ENCODE results near the gene DCTN5. TPM values are rescaled to one million over a fixed set of nuclear protein-coding genes. Genes with fewer than 3 reads are reported as not detected.

The DCTN5 gene
- total and polyA plus RNA-seq, 2 of the 13 experiments (the other 11 are each of a cell fraction or from before 2014, with no cell fraction given): 105 to 207 TPM

DNA sequence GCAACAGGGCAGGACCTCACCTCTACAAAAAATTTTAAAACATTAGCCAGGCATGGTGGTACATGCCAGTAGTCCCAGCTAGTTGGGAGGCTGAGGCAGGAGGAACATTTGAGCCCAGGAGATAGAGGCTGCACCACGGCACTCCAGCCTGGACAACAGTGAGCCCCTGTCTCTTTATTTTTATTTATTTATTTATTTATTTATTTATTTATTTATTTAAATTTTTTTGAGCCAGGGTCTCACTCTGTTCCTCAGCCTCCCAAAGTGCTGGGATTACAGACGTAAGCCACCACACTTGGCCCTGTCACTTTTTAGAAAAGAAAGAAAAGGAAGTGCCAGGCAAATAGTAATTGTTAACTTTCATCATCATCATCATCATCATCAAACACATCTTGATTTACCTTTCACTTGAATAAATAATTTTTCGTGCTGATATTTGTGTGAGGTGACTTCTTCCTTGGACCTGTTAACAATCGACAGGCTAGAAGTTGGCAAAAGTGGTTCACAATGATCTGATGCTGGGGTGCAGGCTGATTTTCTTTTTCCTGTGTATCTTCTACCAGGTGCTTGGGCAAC, 6.7 kb upstream of the DCTN5 start:
- TF ChIP-seq, protein P1, sequence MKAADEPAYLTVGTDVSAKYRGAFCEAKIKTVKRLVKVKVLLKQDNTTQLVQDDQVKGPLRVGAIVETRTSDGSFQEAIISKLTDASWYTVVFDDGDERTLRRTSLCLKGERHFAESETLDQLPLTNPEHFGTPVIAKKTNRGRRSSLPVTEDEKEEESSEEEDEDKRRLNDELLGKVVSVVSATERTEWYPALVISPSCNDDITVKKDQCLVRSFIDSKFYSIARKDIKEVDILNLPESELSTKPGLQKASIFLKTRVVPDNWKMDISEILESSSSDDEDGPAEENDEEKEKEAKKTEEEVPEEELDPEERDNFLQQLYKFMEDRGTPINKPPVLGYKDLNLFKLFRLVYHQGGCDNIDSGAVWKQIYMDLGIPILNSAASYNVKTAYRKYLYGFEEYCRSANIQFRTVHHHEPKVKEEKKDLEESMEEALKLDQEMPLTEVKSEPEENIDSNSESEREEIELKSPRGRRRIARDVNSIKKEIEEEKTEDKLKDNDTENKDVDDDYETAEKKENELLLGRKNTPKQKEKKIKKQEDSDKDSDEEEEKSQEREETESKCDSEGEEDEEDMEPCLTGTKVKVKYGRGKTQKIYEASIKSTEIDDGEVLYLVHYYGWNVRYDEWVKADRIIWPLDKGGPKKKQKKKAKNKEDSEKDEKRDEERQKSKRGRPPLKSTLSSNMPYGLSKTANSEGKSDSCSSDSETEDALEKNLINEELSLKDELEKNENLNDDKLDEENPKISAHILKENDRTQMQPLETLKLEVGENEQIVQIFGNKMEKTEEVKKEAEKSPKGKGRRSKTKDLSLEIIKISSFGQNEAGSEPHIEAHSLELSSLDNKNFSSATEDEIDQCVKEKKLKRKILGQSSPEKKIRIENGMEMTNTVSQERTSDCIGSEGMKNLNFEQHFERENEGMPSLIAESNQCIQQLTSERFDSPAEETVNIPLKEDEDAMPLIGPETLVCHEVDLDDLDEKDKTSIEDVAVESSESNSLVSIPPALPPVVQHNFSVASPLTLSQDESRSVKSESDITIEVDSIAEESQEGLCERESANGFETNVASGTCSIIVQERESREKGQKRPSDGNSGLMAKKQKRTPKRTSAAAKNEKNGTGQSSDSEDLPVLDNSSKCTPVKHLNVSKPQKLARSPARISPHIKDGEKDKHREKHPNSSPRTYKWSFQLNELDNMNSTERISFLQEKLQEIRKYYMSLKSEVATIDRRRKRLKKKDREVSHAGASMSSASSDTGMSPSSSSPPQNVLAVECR (CRISPR knock-in tag; IDR thresholded peaks at IDR 0.05; ENCODE audit: borderline replicate concordance): no peak
- no peak for TF ChIP-seq DNMT3B (CRISPR knock-in tag; conservative IDR thresholded peaks at IDR 0.05)
- peak; percentile 53 for TF ChIP-seq CREB1 (IDR thresholded peaks at IDR 0.05)
- TF ChIP-seq CREB1 (CRISPR knock-in tag; IDR thresholded peaks at IDR 0.05): no peak
- TF ChIP-seq IKZF4 (CRISPR knock-in tag; IDR thresholded peaks at IDR 0.05; ENCODE audit: borderline replicate concordance, low read depth, not compliant biosample characterization): no peak
- 0 out of 2 replicates have a peak, but pooled peaks have one; percentile 67 for TF ChIP-seq ZC3H13 (CRISPR knock-in tag; IDR thresholded peaks at IDR 0.05)
- TF ChIP-seq SMYD3 (CRISPR knock-in tag; IDR thresholded peaks at IDR 0.05): no peak
- no peak for TF ChIP-seq ZSCAN22 (CRISPR knock-in tag; IDR thresholded peaks at IDR 0.05)
- no peak for TF ChIP-seq EZH2 (conservative IDR thresholded peaks at IDR 0.05; ENCODE audit: low read depth, low read length)
- TF ChIP-seq, protein P2, sequence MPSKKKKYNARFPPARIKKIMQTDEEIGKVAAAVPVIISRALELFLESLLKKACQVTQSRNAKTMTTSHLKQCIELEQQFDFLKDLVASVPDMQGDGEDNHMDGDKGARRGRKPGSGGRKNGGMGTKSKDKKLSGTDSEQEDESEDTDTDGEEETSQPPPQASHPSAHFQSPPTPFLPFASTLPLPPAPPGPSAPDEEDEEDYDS (CRISPR knock-in tag; IDR thresholded peaks at IDR 0.05): no peak
- no peak for TF ChIP-seq ZFYVE20 (CRISPR knock-in tag; IDR thresholded peaks at IDR 0.05; ENCODE audit: borderline replicate concordance, low read depth)

More for the DNA sequence above, 6.7 kb upstream of the DCTN5 start:
- Histone ChIP-seq H3K4me2 (ENCODE audit: low read depth, low read length) (no peak overlapping the region), H3K9ac (ENCODE audit: insufficient read depth, low read depth, low read length) (no peak overlapping the region), H3K4me3 (replicated peaks in 1 of 3; ENCODE audit: insufficient read depth in 1 of 3, low read depth in 2 of 3, low read length in 3 of 3) (no peak overlapping the region), H3K36me3 (replicated peaks in 1 of 2; ENCODE audit: control insufficient read depth in 1 of 2, insufficient read depth in 2 of 2, low read length in 2 of 2) (peaks cover 25 to 54% of the 10 kb centered on the region in 2 experiments), H2AFZ (ENCODE audit: low read length) (no peak overlapping the region), H3K27me3 (ENCODE audit: control insufficient read depth in 1 of 2, insufficient read depth in 2 of 2, low read length in 2 of 2) (no peaks in the 10 kb centered on the region), H3K79me2 (ENCODE audit: insufficient read depth, low read length) (peaks cover 13% of the 10 kb centered on the region), H4K20me1 (ENCODE audit: insufficient read depth, low read length) (no peaks in the 10 kb centered on the region), H3K9me3 (ENCODE audit: low read length) (no peaks in the 10 kb centered on the region), H3K4me1 (ENCODE audit: insufficient read depth, low read length) (peaks cover 10% of the 10 kb centered on the region), H3K27ac (ENCODE audit: extremely low read length, insufficient read depth, low read length) (no peak overlapping the region)
- DNase-seq (ENCODE audit: low spot score) (no peak), FAIRE-seq (no peak), ATAC-seq (no peak)
- in situ Hi-C loops (cut with HindIII; ENCODE audit: extremely low pct_ligation_motif_present, low pct_unique_long_range_greater_than_20kb) (no loop called here), intact Hi-C loops (cut with micrococcal nuclease; ENCODE audit: unreplicated experiment) (no loop called here)
- no TSS peak for BruUV-seq (replicated peaks)
- CTCF ChIA-PET (ENCODE audit: low intra/inter-chr PET ratio, low total read pairs): no interaction called here
- WGBS (ENCODE audit: low lambda C conversion rate): 97% methylated on average over 4 of the region's 4 CpGs
- POLR2A ChIA-PET: no interaction called here
